ENCODE results near the gene GATD1. TPM values are rescaled to one million over a fixed set of nuclear protein-coding genes. Genes with fewer than 3 reads are reported as not detected.

Gene GATD1
- total and polyA plus RNA-seq, 9 of the 15 experiments (the other 6 are each of a cell fraction or from before 2014, with no cell fraction given), result 2.8 to 144 (median 36.9) TPM

DNA sequence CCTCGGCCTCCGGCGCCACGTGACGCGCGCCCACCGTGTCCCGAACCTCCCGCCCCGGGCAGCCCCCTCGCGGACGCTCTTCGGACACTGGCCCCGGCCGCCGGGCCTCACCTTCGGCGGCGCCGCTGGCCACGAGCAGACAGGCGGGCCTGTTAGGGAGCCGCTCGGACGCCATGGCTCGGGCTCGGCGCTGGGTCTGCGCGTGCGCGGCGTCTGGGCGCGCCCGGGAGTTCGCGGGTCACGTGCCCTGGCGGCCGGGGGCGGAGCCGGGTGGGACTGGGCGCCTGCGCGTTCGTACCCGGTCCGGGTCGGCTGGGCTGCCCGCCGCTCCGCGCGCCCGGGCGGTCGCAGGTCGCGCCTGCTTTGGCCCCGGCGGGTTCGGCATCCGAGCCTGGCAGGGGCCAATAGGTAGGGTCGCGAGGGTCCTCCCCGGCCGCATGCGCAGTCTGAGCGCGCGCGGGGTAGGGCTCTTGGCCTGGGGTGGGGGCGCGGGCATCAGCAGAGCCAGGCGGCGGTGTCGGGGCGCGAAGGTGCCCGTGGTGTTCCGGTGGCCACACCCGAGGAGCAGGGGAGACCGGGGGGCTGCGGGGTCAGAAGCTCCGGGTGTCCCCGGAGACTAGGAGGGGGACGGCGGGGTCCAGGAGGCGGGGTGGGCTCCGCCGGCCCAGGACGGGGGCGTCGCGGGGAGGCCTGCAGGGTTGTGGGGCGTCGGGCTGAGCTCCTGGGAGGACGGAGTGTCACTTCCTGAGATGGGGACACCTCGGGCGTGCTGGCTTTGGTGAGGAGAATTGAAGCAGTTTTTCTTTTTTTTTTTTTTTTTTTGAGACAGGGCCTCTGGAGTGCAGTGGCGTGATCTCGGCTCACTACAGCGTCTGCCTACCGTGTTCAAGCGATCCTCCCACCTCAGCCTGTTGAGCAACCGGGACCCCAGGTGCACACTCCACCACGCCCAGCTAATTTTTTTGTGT, at the start of gene GATD1 (continued):
- no peak for TF ChIP-seq HES1 (IDR thresholded peaks at IDR 0.05; ENCODE audit: low read depth)
- TF ChIP-seq, protein P1, sequence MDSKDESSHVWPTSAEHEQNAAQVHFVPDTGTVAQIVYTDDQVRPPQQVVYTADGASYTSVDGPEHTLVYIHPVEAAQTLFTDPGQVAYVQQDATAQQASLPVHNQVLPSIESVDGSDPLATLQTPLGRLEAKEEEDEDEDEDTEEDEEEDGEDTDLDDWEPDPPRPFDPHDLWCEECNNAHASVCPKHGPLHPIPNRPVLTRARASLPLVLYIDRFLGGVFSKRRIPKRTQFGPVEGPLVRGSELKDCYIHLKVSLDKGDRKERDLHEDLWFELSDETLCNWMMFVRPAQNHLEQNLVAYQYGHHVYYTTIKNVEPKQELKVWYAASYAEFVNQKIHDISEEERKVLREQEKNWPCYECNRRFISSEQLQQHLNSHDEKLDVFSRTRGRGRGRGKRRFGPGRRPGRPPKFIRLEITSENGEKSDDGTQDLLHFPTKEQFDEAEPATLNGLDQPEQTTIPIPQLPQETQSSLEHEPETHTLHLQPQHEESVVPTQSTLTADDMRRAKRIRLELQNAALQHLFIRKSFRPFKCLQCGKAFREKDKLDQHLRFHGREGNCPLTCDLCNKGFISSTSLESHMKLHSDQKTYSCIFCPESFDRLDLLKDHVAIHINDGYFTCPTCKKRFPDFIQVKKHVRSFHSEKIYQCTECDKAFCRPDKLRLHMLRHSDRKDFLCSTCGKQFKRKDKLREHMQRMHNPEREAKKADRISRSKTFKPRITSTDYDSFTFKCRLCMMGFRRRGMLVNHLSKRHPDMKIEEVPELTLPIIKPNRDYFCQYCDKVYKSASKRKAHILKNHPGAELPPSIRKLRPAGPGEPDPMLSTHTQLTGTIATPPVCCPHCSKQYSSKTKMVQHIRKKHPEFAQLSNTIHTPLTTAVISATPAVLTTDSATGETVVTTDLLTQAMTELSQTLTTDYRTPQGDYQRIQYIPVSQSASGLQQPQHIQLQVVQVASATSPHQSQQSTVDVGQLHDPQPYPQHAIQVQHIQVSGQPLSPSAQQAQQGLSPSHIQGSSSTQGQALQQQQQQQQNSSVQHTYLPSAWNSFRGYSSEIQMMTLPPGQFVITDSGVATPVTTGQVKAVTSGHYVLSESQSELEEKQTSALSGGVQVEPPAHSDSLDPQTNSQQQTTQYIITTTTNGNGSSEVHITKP (IDR thresholded peaks at IDR 0.05; ENCODE audit: partially characterized antibody), result no peak
- no peak for TF ChIP-seq DIDO1 (tag; IDR thresholded peaks at IDR 0.05; ENCODE audit: low read depth)
- TF ChIP-seq FOXK2 (conservative IDR thresholded peaks at IDR 0.05 in 1 of 2, IDR thresholded peaks at IDR 0.05 in 1 of 2; ENCODE audit: low read depth in 2 of 2), result no peak
- TF ChIP-seq FOS (IDR thresholded peaks at IDR 0.05; ENCODE audit: extremely low read depth, insufficient read length), result no peak
- no peak for TF ChIP-seq NFIX (CRISPR knock-in tag; IDR thresholded peaks at IDR 0.05; ENCODE audit: low read depth)
- no peak for TF ChIP-seq CREM (IDR thresholded peaks at IDR 0.05; ENCODE audit: low read depth)
- no peak for TF ChIP-seq NCOA4 (IDR thresholded peaks at IDR 0.05; ENCODE audit: partially characterized antibody)
- TF ChIP-seq CBX3 (IDR thresholded peaks at IDR 0.05; ENCODE audit: borderline replicate concordance in 1 of 2, low read length in 2 of 2), result no peak
- no peak for TF ChIP-seq ZHX1 (conservative IDR thresholded peaks at IDR 0.05; ENCODE audit: low read length)
- no peak for TF ChIP-seq ZNF224 (CRISPR knock-in tag; IDR thresholded peaks at IDR 0.05)
- TF ChIP-seq, protein P2, sequence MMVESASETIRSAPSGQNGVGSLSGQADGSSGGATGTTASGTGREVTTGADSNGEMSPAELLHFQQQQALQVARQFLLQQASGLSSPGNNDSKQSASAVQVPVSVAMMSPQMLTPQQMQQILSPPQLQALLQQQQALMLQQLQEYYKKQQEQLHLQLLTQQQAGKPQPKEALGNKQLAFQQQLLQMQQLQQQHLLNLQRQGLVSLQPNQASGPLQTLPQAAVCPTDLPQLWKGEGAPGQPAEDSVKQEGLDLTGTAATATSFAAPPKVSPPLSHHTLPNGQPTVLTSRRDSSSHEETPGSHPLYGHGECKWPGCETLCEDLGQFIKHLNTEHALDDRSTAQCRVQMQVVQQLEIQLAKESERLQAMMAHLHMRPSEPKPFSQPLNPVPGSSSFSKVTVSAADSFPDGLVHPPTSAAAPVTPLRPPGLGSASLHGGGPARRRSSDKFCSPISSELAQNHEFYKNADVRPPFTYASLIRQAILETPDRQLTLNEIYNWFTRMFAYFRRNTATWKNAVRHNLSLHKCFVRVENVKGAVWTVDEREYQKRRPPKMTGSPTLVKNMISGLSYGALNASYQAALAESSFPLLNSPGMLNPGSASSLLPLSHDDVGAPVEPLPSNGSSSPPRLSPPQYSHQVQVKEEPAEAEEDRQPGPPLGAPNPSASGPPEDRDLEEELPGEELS (CRISPR knock-in tag; IDR thresholded peaks at IDR 0.05; ENCODE audit: borderline replicate concordance), result no peak
- TF ChIP-seq, protein P3, sequence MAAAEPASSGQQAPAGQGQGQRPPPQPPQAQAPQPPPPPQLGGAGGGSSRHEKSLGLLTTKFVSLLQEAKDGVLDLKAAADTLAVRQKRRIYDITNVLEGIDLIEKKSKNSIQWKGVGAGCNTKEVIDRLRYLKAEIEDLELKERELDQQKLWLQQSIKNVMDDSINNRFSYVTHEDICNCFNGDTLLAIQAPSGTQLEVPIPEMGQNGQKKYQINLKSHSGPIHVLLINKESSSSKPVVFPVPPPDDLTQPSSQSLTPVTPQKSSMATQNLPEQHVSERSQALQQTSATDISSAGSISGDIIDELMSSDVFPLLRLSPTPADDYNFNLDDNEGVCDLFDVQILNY (CRISPR knock-in tag; IDR thresholded peaks at IDR 0.05), result no peak
- no peak for TF ChIP-seq TGIF2 (CRISPR knock-in tag; IDR thresholded peaks at IDR 0.05)
- TF ChIP-seq CHD2 (IDR thresholded peaks at IDR 0.05; ENCODE audit: low read depth, low read length), result no peak
- TF ChIP-seq ZNF780A (CRISPR knock-in tag; IDR thresholded peaks at IDR 0.05), result no peak
- TF ChIP-seq ZNF174 (CRISPR knock-in tag; IDR thresholded peaks at IDR 0.05), result no peak

Data from K562 (cell line).